CD4-positive, alpha-beta T cell treated with Interleukin-17A for 4 hours (primary cell): ENCODE measurements around the gene CYP24A1.

Experiments
- DNase-seq: peaks from one replicate; pipeline ENCODE4 v3.0.0-alpha.2; 2020; ENCODE audit warnings: mixed read lengths

Gene CYP24A1

DNA sequence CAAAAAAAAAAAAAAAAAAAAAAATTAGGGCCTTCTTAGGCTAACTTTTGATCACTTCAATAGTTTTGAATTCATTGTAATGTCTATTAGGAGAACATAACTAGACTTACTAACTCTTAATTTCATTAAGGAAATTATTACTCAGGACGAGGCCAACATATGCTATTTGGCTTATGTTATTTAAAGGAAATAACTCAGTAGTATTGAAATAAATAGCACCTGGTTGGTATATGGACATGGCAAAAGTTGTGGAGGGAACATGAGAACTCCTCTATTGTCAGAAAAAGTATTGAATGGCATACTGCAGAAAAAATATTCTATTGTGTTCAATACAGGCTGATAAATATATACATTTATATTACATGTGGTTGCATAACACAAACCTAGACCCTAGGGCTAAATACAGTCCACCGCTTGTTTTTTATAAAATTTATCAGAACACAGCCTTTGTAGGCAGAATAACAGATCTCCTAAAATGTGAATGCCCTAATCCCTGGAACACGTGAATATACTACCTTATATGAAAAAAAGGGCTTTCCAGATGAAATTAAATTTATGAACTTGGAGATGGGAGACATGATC is 18.0 kb downstream of the CYP24A1 start:
- DNase-seq, result no peak

DNA sequence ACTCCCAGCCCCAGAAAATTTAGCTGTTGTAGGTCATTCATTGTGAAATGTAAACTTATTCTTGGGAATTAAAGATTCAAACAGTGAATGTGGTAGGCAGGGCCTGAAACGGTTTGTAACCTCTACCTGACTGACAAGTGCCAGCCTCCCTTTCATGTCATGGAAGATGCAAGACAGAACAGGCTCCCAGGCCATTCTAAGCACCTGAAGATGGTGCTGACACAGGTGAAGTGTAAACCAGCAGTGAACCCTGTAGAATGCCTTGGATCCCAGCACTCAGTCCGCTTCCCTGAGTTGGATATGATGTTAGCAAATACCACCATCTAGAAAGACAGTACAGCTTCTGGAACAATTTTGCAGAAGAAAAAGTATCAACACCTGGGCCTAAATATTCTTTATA is 19.3 kb downstream of the CYP24A1 start:
- no peak for DNase-seq

DNA sequence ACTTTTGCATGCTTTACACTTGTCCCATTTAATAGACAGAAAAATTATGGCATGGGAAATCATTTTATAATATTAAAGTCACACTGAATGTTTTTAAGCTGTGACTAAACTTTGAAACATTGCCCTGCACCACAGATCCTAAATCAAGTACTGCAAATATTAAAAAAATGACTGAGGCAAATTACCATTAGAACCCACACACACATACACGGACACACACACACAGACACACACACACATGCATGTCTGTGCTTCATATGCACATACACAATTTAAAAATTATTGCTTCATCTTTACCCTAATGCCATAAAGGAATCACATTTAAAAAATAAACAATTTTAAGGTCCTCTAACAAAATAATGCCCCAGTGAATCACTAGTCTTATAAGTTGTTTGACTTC is 19.9 kb downstream of the CYP24A1 start:
- DNase-seq, result no peak

- no peak for DNase-seq
Observed at GRCh38 chr20:54153041-54153327, 20.8 kb downstream of the CYP24A1 start.

GRCh38 chr20:54152227-54153040 is 21.4 kb downstream of the CYP24A1 start:
- no peak for DNase-seq

DNA sequence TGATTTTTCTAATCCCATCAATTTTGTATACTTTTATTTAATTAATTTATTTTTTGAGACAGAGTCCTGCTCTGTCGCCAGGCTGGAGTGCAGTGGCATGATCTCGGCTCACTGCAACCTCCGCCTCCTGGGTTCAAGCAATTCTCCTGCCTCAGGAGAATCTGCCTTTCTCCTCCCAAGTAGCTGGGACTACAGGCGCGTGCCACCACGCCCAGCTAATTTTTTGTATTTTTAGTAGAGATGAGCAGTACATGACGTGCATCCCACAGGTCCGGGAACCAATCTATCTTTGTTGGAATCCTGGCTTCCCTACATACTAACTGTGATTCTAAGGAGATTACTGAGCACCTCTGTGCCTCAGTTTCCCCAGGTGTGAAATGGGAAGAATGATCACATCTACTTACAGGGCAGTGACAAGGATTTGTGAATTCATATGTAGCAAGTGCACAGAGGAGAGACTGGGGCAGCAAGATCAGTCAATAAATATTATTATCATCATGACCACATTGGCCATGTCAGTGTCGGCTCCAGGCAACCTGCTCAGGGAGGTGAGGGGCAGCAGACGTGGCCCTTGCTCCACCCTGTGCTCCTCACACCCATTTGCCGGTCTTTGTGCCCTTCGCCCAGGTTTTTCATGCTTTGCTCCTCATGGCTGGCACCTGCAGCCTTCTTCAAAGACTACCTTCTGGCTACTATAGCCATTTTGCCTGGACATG is 22.1 kb downstream of the CYP24A1 start:
- DNase-seq, result no peak

GRCh38 chr20:54151075-54151439 is 22.7 kb downstream of the CYP24A1 start:
- DNase-seq, result no peak

DNA sequence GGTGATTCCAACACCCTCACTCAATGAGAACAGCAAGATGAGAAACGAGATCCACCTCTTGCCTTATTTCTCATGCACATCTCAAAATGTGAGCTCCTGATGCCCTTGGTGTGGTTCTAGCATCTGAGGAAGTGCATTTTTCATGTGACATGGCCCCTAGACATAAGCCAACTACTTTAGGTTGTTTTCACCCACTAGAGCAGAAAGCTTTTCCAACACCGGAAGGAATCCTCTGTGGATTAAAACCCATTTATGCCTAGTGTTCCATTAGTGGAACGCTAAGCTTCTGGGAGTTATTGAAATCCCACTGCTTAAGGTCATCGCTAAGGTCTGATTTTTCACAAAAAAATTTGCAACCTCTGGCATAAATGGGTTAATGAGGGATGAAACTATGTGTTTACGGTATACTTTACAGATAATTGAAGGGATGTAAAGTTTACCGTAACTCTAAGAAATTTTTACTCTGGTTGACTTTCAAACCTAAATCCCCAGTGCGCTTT is 24.0 kb downstream of the CYP24A1 start:
- DNase-seq, result no peak

DNA sequence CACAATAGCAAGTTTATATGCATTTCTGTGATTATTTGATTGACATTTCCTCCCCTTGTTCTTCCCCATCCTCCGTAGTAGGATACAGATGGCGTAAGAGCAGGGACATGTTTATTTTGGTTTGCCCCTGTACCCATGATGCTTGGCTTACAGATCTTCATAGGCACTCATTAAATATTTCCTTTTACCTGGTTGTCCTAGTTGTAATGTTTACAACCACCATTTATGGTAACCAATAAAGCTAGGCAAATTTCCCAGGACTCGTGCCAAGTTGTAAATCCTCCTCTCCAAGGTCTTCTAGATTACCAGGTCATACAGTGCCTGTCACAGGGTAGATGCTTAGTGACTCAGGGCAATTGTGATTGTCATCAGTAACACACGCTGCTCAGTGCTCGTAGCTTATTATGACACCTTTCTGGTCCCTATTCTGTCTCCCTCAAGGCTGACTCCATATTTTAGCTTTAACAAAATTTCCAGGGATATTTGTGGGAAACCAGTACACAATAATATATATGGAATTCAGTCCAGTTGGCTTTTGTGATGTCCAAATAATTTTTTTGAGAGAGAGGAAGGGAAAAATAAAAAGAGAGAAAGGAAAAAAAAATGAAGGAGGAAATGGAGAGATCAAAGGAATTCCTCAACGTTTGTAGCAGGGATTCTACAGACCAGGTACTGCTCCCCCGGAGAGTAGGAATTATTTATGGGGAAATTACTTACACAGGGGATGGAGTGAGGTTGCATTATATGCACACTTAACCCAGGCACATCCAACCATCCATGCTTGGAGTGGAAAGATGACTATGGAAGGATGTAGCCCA is 24.6 kb downstream of the CYP24A1 start:
- no peak for DNase-seq

DNA sequence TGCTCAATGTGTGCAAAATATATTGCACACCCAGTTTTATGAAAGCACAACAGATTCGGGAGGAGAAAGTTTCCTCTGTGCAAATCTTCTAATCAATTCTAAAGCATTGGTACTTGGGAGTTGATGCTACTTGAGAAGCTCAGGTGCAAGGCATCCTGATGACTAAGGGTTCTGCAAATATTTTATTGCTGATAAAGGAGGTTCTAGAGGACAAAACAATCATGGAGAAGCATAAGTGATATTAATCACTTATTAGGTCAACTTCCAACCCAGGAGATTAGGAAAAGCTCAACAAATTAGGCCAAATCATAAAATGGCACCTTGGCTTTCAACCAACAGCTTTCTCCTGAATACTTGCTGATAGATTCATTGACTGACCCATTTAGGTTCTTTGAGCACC is 27.1 kb downstream of the CYP24A1 start:
- no peak for DNase-seq

DNA sequence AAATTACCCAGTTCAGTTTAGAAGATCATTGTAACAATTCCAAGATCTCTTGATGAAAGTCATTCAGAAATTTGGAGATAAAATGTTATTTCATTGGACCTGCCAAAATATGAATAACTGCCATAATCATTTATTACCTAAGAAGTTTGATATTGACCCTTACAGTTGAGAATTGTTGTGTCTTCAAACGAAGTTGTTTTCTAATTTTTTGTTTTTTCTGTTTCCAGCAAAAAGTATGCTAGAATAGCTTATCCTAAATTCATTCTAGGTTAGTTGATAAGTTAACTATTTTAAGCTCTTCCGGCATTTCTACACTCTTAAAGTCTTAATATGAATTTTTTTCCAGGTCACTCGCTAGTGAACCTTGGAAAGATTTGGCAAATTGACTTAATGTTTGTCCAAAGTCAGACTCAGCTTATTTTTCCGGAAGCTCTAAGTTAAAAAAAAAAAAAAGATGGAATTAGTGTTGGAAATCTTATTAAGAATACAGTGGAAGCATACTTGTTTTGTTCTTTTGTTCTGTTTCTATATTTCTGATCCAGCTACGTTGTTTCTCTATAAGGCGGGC is 28.9 kb downstream of the CYP24A1 start:
- DNase-seq, result no peak

DNA sequence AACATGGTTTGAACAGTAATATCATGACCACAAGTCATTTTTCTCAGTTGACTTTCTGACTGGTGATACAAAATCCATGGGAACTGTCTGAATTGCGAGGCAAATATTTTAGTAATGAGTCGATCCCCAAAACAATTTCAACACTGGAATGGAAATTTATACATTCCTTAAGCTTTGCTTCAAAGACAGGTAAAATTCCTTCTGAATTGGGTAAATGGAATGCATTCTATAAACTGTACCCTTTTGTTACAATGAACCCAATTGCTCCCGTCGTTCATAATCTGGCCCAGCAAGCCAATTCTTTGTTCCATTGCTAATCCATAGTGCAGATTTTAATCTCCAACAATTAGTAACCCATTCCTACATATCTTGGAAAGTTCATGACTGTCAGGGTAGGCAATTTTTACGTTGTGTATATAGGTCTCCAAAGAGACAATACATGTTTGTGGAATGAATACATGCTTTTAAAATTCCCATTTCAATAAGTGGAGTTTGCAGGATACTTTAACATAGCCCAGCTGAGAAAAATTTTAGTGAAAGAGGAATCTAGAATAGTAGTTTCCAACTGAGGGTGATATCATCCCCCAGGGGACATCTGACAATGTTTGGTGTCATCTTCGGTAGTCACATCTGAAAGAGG is 32.7 kb downstream of the CYP24A1 start:
- DNase-seq, result no peak

GRCh38 chr20:54140486-54140885 is 33.3 kb downstream of the CYP24A1 start:
- no peak for DNase-seq

DNA sequence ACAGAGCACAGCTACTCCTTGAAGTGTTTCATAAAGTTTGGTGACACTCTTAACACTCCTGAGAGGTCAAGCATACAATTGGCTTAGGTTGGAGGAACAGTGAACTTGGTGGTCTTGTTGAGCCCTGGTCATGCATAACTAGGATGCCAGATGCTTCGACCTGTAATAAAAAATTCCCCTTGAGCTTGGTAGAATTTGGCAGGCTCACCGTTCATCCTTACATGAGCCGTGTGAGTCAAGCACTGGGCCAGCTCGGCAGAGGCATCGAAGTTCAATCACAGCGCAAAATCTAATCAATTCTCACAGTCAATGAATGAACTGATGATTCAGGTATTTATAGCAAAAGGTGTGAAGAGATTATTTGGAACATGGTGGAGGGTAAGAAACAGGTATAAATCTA is 33.7 kb downstream of the CYP24A1 start:
- no peak for DNase-seq

- DNase-seq, result no peak
Observed at GRCh38 chr20:54139188-54139587, 34.6 kb downstream of the CYP24A1 start.

GRCh38 chr20:54138427-54138826 is 35.4 kb downstream of the CYP24A1 start:
- DNase-seq, result no peak

DNA sequence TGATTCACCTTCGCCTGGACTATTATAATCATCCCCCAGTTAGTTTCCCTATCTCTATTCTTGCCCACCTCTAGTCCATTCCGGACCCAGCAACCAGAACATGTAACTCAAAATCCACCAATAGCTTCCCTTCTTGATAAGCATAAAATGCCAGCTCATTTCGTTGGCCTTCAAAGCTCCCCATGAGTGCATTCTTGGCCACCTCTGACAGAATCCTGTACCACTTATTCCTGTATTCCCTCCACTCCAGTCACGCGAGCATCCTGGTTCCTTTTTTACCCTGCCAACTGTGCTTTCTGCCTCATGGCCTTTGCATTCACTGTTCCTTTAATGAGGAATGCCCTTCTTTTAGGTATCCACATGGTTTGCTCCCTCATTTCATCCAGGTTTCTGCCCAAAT is 36.7 kb downstream of the CYP24A1 start:
- no peak for DNase-seq

- DNase-seq, result no peak
Observed at GRCh38 chr20:54134445-54135220, 39.2 kb downstream of the CYP24A1 start.

- no peak for DNase-seq
Observed at GRCh38 chr20:54133434-54134427, 40.1 kb downstream of the CYP24A1 start.
